Activated CD4-positive, alpha-beta T cell treated with anti-CD3 and anti-CD28 coated beads for 36 hours (primary cell): ENCODE measurements around the gene ZNF223. TPM values are rescaled to one million over a fixed set of nuclear protein-coding genes. Genes with fewer than 3 reads are reported as not detected.
A peak's percentile ranks its signal among the peaks of the same experiment; 100 is the strongest.

Experiments used
- ATAC-seq: fragments of 200-7000 bp; cut with Tn5 transposase; one replicate; pipeline ENCODE4 v1.10.0; 2021; ENCODE audit warnings: mild to moderate bottlenecking, moderate library complexity
- CTCF ChIA-PET: fragments of 350-600 bp; sonication (Branson Sonifier 250); formaldehyde crosslinking; loops from one replicate; lab custom pipeline; 2021; ENCODE audit warnings: antibody characterized with exemption; lab: Charles Lee
- POLR2A ChIA-PET: fragments of 350-600 bp; sonication (Branson Sonifier 250); formaldehyde crosslinking; loops from one replicate; lab custom pipeline; 2021; ENCODE audit warnings: antibody characterized with exemption, inconsistent platforms; lab: Charles Lee
- DNase-seq: peaks from one replicate; pipeline ENCODE4 v3.0.0-alpha.2; 2020
- H3K27ac Mint-ChIP-seq: one replicate; pipeline ENCODE4 v1.8.0; 2021; ENCODE audit warnings: mixed read lengths
- H3K27me3 Mint-ChIP-seq: one replicate; pipeline ENCODE4 v1.8.0; 2021; ENCODE audit warnings: mixed read lengths
- H3K36me3 Mint-ChIP-seq: one replicate; pipeline ENCODE4 v1.8.0; 2021; ENCODE audit warnings: low read depth, mixed read lengths
- H3K4me1 Mint-ChIP-seq: one replicate; pipeline ENCODE4 v1.8.0; 2021; ENCODE audit warnings: mixed read lengths
- H3K4me3 Mint-ChIP-seq: one replicate; pipeline ENCODE4 v1.8.0; 2021; ENCODE audit warnings: mild to moderate bottlenecking, moderate library complexity, mixed read lengths
- H3K9me3 Mint-ChIP-seq: one replicate; pipeline ENCODE4 v1.8.0; 2021; ENCODE audit warnings: low read depth, mixed read lengths
- intact Hi-C, 2 experiments: fragments of 100-400 bp; cut with DNase I in 1 of 2; cut with micrococcal nuclease in 1 of 2; formaldehyde crosslinking; loops; one replicate each; pipeline versions ENCODE4 v1.14.2 to v1.15.1; 2022 to 2024; cut with DNase I, micrococcal nuclease
- total RNA-seq, 2 experiments: library from RNA; stranded (reverse); gene quantifications; one replicate each; pipeline ENCODE4 v1.2.3, GENCODE V29; 2021

Gene ZNF223
- total RNA-seq, 2 experiments from 2014 or later: 0.63 to 0.82 TPM

DNA sequence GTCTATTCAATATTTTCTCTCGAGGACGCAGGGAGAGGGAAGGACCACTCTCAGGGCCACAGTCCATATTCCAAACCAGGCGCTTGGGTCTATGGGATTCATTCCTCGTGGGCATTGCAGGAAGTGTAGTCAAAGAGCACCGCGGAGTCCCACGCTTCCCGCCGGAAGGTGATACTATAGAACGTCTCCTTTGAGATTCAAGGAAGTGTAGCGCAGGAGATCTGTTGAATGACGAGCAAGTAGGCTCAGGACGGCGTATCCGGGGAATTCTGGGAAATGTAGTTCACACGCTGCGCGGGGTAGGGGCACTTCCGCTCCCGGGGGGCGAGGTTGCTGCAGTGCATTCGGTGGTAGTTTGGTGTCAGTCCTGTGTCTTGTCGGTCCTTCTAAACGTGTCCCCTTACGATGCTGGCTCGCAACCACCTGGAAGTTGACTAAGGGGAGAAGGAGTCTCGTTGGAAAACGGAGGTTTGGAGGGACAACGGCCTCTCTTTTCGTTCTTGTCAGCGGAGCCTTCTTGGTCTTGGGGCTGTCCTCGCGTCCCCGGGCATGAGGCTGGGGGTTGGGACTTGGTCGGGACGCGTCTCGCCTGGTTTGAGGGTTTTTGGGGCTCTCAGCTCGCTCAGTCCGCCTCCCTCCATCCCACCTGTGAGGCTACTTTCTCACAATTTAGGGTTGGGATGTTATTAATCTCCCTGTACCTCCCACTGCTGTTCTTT, 20.1 kb downstream of the ZNF223 start, which contains the start of gene ZNF284:
ZNF284 (plus strand) TSS at position 336 of the 719 bp plus-strand sequence. CDS start 4,231 bp downstream, outside the sequence.
- CTCF ChIA-PET: interaction anchor here (0.6 to 1.4 kb wide), 4 partner anchors 23 to 516 kb away, joined by 3 to 4 read pairs (median 4); no protein-coding TSS in a partner anchor
- POLR2A ChIA-PET: interaction anchor here (0.6 kb wide), 1 partner anchor 170 kb away, joined by 5 read pairs; no protein-coding TSS in a partner anchor
- DNase-seq: peak; percentile 88
- Mint-ChIP-seq H3K4me1 (peaks cover 23% of the 10 kb centered on the region), H3K9me3 (peaks cover 32% of the 10 kb centered on the region), H3K4me3 (peak within 1 kb of the TSS; percentile 83), H3K27me3 (peaks cover 2% of the 10 kb centered on the region), H3K27ac (peak within 1 kb of the TSS; percentile 78), H3K36me3 (peaks cover 28% of the 10 kb centered on the region)
- peak; percentile 99 for ATAC-seq
- intact Hi-C loops: loop anchor here in 1 of 2 experiments (1.0 to 2.0 kb wide), 12 partner anchors 22 to 428 kb away; partner anchors contain the start of genes ZNF155, ZNF180, ZNF221 and ZNF222

DNA sequence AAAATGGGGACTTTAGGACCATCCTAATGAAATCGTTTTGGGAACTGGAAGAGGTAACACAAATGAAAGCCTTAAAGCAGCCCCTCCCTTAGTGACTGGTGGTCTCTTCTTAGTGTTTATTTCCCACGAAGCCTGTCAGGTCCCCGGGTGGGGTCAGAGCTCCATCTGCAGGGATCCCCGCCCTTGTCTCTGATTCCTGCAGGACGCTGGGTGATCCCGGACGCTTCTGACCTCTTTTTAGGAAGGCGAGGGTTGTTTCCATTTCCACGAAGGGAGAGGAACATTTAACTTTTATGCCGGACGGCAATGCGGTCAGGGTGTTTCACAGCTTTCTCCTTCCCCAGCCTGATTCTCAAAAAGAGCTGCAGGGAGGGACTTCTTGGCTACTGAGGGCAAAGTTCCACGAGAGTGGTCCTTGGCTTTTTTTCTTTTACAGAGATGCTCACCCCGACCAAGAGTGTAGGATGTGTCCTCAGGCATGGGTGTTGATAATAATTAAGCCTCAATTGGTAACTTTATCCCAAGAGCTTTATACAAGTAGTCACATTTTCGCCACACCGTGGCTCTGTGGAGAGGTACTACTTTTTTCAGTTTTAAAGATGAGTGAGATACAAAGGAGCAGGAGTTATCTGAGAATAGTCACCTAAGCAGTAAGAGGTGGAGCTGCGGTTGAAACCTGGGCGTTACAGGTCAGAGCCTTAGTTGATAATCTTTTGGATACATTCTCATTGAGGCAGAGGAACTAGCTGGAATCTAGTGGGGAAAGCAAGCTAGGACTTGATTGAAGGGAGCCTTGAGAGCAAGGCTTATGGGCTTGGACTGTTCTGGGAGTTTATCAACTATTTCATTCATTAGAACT, 20.9 kb downstream of the ZNF223 start:
- H3K9me3 Mint-ChIP-seq: peaks cover 28% of the 10 kb centered on the region
- intact Hi-C loops: loop anchor here in 1 of 2 experiments (1.0 to 2.0 kb wide), 12 partner anchors 22 to 428 kb away; partner anchors contain the start of genes ZNF155, ZNF180, ZNF221 and ZNF222
- H3K27ac Mint-ChIP-seq: peak overlapping the region; percentile 78
- DNase-seq (peak; percentile 8), ATAC-seq (no peak)
- H3K36me3 Mint-ChIP-seq: peaks cover 29% of the 10 kb centered on the region
- POLR2A ChIA-PET: no interaction called here
- peaks cover 2% of the 10 kb centered on the region for H3K27me3 Mint-ChIP-seq
- peaks cover 23% of the 10 kb centered on the region for H3K4me1 Mint-ChIP-seq
- peak overlapping the region; percentile 83 for H3K4me3 Mint-ChIP-seq
- CTCF ChIA-PET: interaction anchor here (0.6 to 1.4 kb wide), 4 partner anchors 22 to 517 kb away, joined by 3 to 4 read pairs (median 4); no protein-coding TSS in a partner anchor

DNA sequence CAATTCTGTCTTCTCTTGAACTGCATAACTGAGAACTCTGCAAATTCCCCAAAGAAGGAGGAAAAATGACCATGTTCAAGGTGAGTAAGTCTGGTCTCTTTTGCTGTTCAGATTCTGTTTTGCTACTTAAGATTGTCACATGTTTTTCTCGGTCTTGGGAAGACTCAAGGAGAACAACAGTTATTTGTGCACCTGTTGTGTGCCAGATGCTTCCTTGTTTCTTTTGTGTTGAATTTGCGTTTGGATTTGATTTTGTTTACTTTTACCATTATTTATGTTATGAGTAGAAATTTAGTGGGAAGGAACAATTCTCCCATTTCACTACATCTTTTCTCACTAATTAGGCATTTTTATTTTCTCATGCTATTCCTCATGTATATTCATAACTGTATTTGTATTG, 24.5 kb downstream of the ZNF223 start:
- no peaks in the 10 kb centered on the region for H3K27me3 Mint-ChIP-seq

DNA sequence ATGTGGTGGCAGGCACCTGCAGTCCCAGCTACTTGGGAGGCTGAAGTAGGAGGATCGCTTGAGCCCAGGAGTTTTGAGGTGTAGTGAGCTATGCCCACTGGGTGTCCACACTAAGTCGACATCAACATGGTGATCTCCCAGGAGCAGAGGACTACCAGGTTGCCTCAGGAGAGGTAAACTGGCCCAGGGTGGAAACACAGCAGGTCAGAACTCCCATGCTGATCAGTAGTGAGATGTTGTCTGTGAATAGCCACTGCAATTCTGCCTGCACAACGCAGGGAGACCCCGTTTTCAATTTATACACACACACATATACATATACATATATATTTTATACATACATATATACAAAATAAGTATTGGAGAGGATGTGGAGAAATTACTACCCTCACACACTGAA, 40.3 kb downstream of the ZNF223 start:
- Mint-ChIP-seq H3K4me1 (peaks cover 8% of the 10 kb centered on the region), H3K27ac (no peak overlapping the region), H3K9me3 (peaks cover 1% of the 10 kb centered on the region), H3K36me3 (peaks cover 15% of the 10 kb centered on the region), H3K27me3 (no peaks in the 10 kb centered on the region), H3K4me3 (no peak overlapping the region)
- ATAC-seq (no peak), DNase-seq (no peak)
- intact Hi-C loops: loop anchor here in 1 of 2 experiments (10.0 kb wide), 1 partner anchor 157 kb away; the partner anchor contains the start of gene ZNF45
- CTCF ChIA-PET: no interaction called here
- POLR2A ChIA-PET: interaction anchor here (0.6 kb wide), 1 partner anchor 173 kb away, joined by 3 read pairs; no protein-coding TSS in a partner anchor

More for the DNA sequence above, 24.5 kb downstream of the ZNF223 start:
- POLR2A ChIA-PET: no interaction called here
- peaks cover 8% of the 10 kb centered on the region for H3K9me3 Mint-ChIP-seq
- no peak for ATAC-seq
- H3K4me3 Mint-ChIP-seq: no peak overlapping the region
- peaks cover 18% of the 10 kb centered on the region for H3K4me1 Mint-ChIP-seq
- DNase-seq: no peak
- H3K36me3 Mint-ChIP-seq: peaks cover 30% of the 10 kb centered on the region
- CTCF ChIA-PET: interaction anchor here (1.2 kb wide), 1 partner anchor 187 kb away, joined by 3 read pairs; no protein-coding TSS in a partner anchor
- intact Hi-C loops: no loop called here
- H3K27ac Mint-ChIP-seq: no peak overlapping the region

DNA sequence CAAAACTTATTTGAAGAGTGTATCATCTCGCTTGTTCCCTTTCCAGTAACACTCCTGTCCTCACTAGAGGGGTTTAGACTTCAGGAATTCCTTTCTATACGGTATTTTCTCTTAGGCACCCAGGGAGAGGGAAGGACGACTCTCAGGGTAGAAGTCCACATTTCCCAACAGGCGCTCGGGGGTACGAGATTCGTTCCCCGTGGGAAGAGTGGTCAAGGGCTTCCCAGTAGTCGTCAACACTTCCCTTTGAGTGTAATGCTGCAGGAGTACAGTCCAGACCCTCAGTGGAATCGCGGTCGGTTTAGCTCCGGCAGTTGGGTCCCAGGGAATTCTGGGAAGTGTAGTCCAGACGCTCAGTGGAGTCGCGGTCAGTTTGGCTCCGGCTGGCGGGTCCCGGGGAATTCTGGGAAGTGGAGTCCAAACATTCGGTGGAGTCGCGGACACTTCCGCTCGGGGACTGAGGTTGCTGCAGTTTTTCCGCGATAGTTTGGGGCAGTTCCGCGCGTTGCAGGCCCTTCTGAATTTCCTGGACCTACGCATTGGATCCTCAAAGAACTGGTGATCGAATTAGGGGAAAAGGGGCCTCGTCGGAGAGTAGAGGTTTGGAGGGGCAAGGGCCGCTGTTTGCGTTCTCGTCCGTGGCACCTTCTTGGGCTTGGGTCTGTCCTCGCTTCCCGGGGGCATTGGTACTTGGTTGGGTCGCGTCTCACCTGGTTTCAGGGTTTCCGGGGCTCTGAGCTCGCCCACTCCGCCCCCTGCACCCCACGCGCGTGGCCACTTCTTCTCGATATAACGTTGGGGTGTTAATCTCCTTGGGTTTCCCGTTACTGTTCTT, 42.3 kb downstream of the ZNF223 start, which contains the start of gene ZNF224:
ZNF224 (plus strand) TSS at position 431 of the 835 bp plus-strand sequence. CDS start 3,513 bp downstream, outside the sequence.
- ATAC-seq (peak; percentile 93), DNase-seq (peak; percentile 92)
- Mint-ChIP-seq H3K36me3 (peaks cover 30% of the 10 kb centered on the region), H3K4me1 (peaks cover 11% of the 10 kb centered on the region), H3K27ac (peak within 1 kb of the TSS; percentile 95), H3K9me3 (peaks cover 4% of the 10 kb centered on the region), H3K27me3 (no peaks in the 10 kb centered on the region), H3K4me3 (peak within 1 kb of the TSS; percentile 99)
- ChIA-PET POLR2A (no interaction called here), CTCF (interaction anchor here (0.7 to 1.5 kb wide), 5 partner anchors 21 to 159 kb away, joined by 3 to 5 read pairs (median 3); partner anchors contain the start of gene ZNF45)
- intact Hi-C loops: loop anchor here (1.0 to 10.0 kb wide), 18 partner anchors 19 to 406 kb away; partner anchors contain the start of genes ZNF222 (in 2 of the 2), ZNF225 (in 2 of the 2), ZNF226 (in 2 of the 2) and ZNF45 (in 2 of the 2)

DNA sequence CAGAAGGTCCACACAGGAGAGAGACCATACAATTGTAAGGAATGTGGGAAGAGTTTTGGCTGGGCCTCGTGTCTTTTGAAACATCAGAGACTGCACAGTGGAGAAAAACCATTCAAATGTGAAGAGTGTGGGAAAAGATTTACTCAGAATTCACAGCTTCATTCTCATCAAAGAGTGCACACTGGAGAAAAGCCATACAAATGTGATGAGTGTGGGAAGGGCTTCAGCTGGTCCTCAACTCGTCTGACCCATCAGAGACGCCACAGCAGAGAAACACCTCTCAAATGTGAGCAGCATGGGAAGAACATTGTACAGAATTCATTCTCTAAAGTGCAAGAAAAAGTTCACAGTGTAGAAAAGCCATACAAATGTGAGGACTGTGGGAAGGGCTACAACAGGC, 55.9 kb downstream of the ZNF223 start:
- ChIA-PET POLR2A (no interaction called here), CTCF (no interaction called here)
- ATAC-seq (no peak), DNase-seq (no peak)
- no peak overlapping the region for H3K27ac Mint-ChIP-seq
- H3K27me3 Mint-ChIP-seq: no peaks in the 10 kb centered on the region
- intact Hi-C loops: no loop called here
- no peak overlapping the region for H3K4me3 Mint-ChIP-seq
- peaks cover 6% of the 10 kb centered on the region for H3K4me1 Mint-ChIP-seq
- H3K36me3 Mint-ChIP-seq: peaks cover 59% of the 10 kb centered on the region
- peaks cover 54% of the 10 kb centered on the region for H3K9me3 Mint-ChIP-seq

DNA sequence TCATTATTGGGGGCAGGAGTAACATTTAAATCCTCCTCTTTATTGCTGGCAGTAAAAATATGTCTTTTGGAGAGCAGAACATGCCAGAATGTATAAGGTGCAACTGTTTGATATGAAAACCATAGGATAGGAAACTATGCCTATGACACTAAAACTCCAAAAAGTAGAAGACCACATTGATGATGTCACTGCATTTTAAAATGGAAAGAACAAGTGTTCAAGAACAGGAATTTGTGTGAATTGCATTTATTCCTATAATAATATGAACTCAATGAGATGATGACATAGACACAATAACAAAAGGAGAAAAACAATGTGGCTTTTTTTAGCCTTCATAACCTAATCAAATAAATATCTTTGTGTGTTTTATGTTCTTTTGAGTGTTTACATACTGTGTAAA, 57.6 kb downstream of the ZNF223 start:
- ATAC-seq (no peak), DNase-seq (no peak)
- CTCF ChIA-PET: no interaction called here
- Mint-ChIP-seq H3K4me1 (peaks cover 14% of the 10 kb centered on the region), H3K4me3 (no peak overlapping the region), H3K36me3 (peaks cover 42% of the 10 kb centered on the region), H3K9me3 (peaks cover 42% of the 10 kb centered on the region), H3K27me3 (no peaks in the 10 kb centered on the region), H3K27ac (no peak overlapping the region)
- intact Hi-C loops: no loop called here
- POLR2A ChIA-PET: no interaction called here

DNA sequence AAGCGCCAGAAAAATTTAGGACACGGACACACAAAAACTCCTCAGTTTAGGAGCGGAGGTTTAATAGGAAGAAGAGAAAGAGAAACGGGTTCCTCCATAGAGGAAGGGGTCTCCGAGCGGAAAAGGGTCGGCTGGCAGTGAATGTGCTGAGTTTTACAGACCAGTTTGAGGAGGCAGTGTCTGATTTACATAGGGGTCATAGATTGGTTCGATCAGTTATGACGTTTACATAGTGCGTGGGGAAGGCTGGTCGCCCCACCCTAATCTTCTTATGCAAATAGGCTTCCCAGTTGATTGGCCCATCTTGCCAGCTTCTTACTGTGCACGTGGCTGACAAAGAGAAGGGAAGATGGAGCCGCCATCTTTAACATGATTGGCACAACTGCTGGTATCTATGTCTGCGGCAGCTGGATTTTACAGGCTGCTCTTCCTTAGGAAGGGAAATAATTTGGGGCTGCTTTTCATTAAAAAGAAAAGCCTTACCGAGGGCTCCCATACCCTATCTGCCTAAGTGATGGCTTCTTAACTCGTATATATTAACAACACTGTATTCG, 60.2 kb downstream of the ZNF223 start:
- H3K36me3 Mint-ChIP-seq: peaks cover 33% of the 10 kb centered on the region
- no peak for ATAC-seq
- no peaks in the 10 kb centered on the region for H3K27me3 Mint-ChIP-seq
- H3K27ac Mint-ChIP-seq: no peak overlapping the region
- POLR2A ChIA-PET: no interaction called here
- peak overlapping the region; percentile 99 for H3K4me3 Mint-ChIP-seq
- H3K9me3 Mint-ChIP-seq: peaks cover 37% of the 10 kb centered on the region
- intact Hi-C loops: loop anchor here (2.0 to 5.0 kb wide), 5 partner anchors 53 to 335 kb away; partner anchors contain the start of genes ZNF226 (in 1 of the 2), ZNF229 (in 1 of the 2), ZNF230 (in 1 of the 2) and ZNF235 (in 1 of the 2)
- DNase-seq: peak; percentile 21
- peaks cover 19% of the 10 kb centered on the region for H3K4me1 Mint-ChIP-seq
- CTCF ChIA-PET: interaction anchor here (0.6 to 1.3 kb wide), 3 partner anchors 17 to 678 kb away, joined by 3 to 6 read pairs (median 3); no protein-coding TSS in a partner anchor

DNA sequence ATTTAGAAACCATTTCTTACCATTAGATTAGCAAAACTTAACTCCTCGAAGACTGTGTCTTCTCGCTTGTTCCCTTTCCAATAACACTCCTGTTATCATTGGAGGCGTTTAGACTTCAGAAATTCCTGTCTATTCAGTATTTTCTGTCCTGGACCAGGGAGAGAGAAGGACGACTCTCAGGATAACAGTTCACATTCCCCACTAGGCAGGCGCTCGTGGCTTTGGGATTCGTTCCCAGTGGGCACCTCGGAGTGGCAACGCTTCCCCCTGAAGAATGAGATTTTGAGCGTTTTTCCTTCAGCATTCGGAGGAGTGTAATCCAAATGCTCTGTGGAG, 60.9 kb downstream of the ZNF223 start:
- H3K36me3 Mint-ChIP-seq: peaks cover 29% of the 10 kb centered on the region
- CTCF ChIA-PET: interaction anchor here (1.3 kb wide), 1 partner anchor 17 kb away, joined by 6 read pairs; no protein-coding TSS in a partner anchor

More for the DNA sequence above, 60.9 kb downstream of the ZNF223 start:
- H3K4me3 Mint-ChIP-seq: peak overlapping the region; percentile 99
- POLR2A ChIA-PET: interaction anchor here (0.6 kb wide), 1 partner anchor 211 kb away, joined by 3 read pairs; no protein-coding TSS in a partner anchor
- ATAC-seq (no peak), DNase-seq (no peak)
- H3K27me3 Mint-ChIP-seq: no peaks in the 10 kb centered on the region
- H3K9me3 Mint-ChIP-seq: peaks cover 30% of the 10 kb centered on the region
- H3K4me1 Mint-ChIP-seq: peaks cover 19% of the 10 kb centered on the region
- H3K27ac Mint-ChIP-seq: peak overlapping the region; percentile 93
- intact Hi-C loops: loop anchor here (1.0 to 5.0 kb wide), 18 partner anchors 18 to 388 kb away; partner anchors contain the start of genes ZNF224 (in 2 of the 2), ZNF230 (in 2 of the 2), ZNF155 (in 1 of the 2) and ZNF180 (in 1 of the 2)
